Mesenteric fat pad (tissue), 1 donor: ENCODE results near the gene APOBEC3B. TPM values are rescaled to one million over a fixed set of nuclear protein-coding genes. Genes with fewer than 3 reads are reported as not detected.
"Not testable (repeated sequence)": the region's sequence is repeated elsewhere in the genome, so short reads cannot be mapped to it uniquely, and the experiment has no call there.

Source experiments
- DNase-seq: peaks from one replicate; pipeline ENCODE4 v3.0.0-alpha.2; 2020; ENCODE audit warnings: low spot score
- long read RNA-seq: library from polyadenylated mRNA; unstranded; transcript quantifications from one replicate; pipeline ENCODE4 v2.0.0, GENCODE V29; 2020
- total RNA-seq: library from RNA; stranded (reverse); fragmentation: NEBNext Ultra II Directional; extraction: Animal tissue kit (Norgen Biotek cat#: 25700); gene quantifications from one replicate; pipeline ENCODE4 v1.2.1, GENCODE V29; 2021
- donor health status: DM: yes; HTN: yes; CAD: no.

Gene APOBEC3B
- total RNA-seq = 0.58 TPM
- long read RNA-seq = 0 reads

DNA sequence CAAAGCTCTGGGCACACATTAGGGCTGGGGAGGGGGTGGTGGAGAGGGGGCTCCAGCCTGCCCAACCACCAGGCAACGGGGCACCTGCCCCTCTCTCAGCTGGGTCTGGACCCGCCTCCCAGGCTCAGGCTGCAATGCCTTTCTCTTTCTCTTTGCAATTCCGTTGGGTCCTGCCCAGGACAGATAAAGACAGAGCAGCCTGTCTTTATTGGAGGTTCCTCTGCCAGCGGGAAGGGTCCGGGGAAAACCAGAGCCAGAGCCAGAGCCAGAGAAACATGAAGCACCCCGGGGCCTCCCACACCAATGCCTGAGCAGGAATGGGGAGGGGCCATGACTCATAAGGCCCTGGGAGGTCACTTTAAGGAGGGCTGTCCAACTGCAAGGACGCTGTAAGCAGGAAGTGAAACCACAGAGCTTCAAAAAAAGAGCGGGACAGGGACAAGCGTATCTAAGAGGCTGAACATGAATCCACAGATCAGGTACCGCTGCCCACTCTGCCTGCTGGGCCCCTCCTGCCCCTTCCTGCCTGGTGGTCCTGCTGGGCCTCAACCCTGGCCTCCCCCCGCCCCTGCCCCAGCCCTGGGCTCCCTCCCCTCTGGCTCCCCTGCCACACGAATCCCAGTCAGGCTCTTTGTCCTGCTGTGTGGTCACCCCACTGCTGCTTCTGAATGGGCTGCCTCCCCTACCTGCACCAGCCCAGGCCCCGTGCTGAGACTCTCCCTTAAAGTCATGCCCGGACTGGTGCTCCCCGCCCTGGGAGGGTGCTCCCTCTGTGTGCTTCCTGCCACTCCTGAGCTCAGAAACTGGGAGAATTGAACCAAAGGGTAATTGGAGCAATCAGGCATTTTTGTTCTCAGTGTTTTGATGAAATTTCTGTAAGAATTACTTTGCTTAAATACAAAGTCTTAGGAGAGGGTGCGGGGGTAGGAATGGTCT lies at the start of gene APOBEC3B:
APOBEC3B (plus strand) TSS at position 356 of the 936 bp plus-strand sequence; CDS start at position 463, 107 bp downstream.
- no peak for DNase-seq

DNA sequence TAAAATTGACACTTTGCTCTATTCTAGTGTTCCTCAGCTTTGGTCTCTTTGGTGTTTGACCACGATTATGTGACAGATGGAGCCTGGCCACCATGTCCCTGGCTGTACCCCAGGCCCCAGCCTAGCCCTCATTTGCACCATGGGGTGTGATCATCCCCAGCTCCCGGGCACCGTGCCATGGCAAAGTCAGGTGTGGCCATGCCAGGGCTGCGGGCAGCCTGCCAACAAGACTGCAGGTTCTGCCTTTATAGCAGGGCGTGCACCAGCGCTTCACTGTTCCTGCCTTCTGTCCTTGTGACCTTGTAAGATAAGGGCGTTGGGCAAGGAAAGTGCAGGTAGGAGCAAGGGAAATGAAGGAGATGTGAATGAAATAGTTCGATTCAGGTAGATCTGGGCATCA lies 47.1 kb upstream of the APOBEC3B start:
- DNase-seq = no peak

DNA sequence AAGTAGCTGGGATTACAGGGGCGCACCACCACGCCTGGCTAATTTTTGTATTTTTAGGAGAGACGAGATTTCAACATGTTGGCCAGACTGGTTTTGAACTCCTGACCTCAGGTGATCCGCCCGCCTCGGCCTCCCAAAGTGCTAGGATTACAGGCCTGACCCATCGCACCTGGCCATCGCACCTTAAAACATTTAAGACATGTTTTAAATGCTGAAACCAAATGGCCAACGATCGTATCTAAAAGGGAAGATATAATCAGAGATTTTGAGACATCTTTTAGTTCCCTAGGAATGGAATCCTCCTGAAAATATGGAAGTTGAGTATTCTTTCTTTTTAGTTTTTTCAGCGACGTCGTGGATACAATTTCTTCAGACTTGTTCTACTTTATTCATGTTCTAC lies 46.5 kb upstream of the APOBEC3B start:
- DNase-seq = no peak

DNA sequence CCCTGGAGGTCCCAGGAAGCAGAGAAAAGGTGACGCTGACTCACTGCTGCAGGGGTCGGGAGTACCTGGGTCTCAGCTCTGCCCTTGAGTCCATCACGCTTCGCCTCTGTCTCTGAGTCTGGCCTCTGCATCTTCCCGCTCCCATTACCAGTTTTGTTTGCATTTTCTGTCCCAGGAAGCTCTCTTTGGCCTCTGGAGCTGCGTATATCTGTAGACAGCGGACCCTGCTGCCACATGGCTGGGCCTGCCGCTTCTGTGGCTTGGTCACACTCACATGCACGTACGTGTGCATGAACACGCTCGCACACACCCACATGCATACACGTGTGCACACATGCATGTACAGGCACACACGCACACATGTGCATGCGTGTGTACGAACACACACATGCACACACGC lies 45.6 kb upstream of the APOBEC3B start:
- DNase-seq = no peak

DNA sequence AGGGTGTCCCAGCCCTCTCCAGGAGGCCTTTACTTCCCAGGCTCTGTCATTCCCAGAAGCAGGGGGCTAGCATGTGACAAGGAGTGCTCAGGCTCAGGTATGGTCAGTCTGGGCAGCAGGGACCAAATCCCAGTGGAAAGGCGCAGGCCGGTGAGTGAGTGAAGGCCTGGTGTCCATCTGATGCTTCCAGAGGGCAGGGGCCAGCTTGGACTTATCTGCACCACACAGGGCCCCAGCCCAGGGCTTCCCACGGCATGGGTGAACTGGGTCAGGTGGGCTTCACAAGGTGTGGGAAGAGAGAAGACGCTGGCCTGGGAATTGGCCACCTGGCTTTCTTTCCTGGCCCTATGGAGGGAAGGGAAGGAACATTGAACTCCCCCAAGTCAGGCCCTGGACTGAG lies 45.1 kb upstream of the APOBEC3B start:
- no peak for DNase-seq

DNA sequence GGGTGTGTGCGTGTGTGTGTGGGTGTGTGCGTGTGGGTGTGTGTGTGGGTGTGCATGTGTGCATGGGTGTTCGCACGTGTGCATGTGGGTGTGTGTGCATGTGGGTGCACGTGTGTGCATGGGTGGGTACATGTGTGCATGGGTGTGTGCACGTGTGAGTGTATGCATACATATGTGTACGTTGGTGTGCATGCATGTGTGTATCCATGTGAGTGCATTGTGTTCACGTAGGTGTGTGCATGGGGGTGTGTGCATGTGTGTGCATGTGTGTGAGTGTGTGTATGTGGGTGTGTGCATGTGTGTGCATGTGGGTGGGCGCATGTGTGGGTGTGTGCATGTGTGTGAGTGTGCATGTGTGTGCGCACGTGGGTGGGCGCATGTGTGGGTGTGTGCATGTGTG lies 44.6 kb upstream of the APOBEC3B start:
- DNase-seq = no peak

DNA sequence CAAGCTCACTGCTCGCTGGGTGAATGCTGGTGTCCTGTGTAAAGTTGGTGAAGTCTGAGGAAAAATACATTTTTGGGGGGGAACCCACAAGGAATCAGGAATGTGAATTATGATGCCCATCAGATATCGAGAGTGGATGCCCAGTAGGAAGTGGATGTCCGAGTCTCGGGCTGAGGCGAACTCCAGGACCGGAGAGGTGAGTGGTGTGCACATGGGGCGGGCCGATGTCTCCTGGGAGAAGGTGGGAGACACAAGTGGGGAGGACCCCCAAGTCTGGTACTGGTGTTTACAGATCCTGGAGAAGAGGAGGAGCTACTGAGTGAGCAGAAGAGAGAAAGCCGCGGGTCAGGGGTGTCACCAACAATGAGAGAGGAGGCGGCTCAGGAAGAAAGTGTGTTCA lies 43.9 kb upstream of the APOBEC3B start:
- no peak for DNase-seq

DNA sequence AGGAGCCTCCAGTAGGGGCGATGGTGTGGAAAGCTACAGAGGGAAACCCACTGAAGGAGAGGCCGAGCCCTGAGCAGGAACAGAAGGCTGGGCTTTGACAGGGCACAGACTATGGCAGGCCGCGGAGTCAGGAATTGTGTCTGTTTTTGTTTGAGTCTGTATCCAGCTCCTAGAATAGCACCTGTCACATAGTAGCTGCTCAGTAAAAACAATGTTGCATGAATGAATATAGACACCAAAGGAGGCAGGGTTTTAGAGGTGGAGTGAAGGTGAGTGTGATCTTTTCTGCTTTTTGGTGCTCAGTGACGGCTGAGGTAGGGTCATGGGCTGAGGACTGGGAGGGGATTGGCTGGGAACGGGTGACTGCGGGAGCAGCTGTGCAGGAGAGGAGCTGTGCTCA lies 43.2 kb upstream of the APOBEC3B start:
- no peak for DNase-seq

DNA sequence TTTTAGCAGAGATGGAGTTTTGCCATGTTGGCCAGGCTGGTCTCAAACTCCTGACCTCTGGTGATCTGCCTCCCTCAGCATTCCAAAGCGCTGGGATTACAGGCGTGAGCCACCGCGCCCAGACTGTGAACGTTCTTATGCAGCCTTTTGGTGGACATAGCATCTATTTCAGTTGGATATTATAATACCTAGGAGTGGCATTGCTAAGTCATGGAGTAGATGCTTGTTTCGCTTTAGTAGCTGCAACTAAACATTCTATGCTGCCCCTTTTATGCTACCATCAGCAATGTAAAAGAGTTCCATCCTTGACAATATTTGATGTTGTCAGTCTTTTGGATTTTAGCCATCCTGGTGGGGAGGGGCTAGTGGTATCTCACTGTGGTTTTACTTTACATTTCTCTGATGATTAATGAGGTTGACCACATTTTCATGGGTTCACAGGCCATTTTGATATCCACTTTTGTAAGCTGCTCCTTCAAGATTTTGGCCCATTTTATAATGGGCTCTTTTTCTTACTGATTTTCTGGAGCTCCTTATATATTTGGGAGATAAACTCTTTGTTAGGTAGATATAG lies 41.2 kb upstream of the APOBEC3B start:
- DNase-seq = no peak

DNA sequence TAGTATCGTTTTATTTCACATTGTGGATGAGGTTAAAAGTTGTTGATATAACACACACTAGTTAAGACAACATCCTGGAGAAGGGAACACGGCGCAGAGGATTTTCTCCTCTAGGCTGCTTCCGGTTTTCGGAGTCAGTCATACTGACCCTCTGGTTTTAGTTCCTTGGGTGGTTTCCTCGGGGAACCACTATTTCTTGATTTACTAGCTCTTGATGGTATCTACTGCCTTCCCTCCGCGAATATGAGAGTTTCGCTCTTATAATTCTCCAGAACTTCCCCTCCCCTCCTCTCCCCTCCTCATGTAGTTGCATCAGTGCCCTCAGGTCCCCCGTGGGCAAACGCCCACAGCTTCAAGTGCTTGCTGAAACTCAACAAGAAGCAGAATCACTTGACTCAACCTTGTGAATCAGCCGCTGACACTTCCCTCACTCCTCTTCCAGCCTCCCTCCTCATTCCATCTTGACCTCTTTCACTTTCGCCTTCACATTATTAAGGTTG lies 40.6 kb upstream of the APOBEC3B start:
- DNase-seq = no peak

DNA sequence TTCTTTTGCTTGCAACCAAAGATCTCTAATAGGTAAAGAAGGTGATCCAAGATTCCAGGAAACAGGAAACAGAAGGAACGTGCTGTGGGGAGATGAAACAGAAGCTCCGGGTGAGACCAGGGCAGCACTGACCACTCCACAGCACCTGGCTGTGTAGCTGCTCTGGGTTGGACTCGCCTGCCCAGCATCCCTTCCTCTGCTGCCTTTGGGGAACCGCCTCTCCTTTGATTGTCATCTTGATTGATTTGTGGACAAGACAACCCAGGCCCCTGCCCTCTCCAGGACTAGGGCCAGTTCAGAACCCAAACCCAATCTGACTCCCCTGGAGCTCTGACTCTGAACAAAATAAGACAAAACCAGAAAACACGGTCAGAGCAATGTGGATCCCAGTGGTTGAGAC lies 39.4 kb upstream of the APOBEC3B start:
- no peak for DNase-seq

DNA sequence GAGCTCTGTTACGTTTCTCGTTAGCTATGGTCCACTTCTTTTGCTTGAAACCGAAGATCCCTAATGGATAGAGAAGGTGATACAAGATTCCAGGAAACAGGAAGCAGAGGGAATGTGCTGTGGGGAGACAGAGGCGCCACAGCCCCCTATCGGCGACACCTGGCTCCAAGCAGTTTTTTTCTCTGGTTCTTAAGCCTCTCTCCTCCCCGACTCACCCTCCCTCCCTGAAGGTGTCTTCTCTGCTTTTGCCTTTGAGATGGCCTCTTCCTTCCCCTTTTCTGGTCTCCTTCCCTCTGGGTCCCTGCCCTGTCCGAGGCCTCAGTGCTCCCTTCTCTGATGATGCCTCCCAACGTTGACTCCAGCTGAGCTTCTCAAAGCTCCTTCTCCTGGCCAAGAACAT lies 38.9 kb upstream of the APOBEC3B start:
- no peak for DNase-seq

DNA sequence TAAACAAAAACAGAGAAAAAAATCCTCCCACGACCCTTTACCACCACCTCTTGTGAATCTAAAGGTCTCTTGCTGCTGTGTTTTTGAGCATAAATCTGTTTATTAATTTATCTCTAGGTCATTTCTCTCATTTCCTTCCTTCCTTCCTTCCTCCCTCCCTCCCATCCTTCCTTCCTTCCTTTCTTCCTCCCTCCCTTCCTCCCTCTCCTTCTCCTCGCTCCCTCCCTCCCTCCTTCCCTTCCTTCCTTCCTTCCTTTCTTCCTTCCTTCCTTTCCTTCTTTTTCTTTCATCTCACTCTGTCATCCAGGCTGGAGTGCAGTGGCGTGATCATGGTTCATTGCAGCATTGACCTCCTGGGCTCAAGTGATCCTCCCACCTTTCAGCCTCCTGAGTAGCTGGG lies 38.3 kb upstream of the APOBEC3B start:
- no peak for DNase-seq

DNA sequence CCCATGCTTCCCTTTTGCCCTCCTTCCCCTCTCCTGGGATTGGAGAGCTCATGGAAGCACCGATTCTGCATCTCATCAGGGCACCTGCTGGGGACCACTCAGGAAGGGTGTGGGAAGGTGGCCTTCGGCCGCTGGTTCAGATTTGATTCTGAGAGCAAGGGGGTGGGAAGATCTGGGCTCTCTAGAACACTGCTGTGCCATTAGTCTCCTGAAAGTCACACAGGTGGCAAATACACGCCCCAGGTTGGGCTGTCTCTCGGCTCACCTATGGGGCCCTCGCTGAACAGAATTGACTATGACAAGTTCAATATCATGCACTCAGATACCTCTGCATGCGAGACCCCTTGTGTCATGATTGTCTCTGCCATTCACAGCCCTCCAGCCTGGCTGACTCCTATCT lies 37.5 kb upstream of the APOBEC3B start:
- DNase-seq = no peak

DNA sequence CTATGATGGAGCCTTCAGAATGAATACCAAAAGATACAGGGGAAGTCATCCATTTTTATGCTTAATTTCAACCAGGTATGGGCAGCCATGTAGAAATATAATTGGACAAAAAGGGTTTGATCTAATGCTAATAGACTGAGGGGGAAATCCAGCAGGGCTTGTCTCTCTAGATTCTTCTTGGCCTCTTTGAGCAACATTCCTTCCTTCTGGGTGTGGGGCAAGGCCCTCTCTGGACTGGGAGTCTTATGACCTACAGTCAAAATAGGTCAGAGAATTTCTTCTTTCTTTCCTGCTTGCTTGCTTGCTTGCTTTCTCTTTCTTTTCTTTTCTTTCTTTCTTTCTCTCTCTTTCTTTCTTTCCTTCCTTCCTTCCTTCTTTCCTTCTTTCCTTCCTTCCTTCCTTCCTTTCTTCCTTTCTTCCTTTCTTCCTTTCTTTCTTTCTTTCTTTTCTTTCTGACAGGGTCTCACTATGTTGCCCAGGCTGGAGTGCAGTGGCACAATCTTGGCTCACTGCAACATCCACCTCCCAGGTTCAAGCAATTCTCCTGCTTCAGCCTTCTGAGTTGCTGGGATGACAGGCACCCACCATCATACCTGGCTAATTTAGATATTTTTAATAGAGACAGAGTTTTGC lies 36.3 kb upstream of the APOBEC3B start:
- not testable (repeated sequence) for DNase-seq

DNA sequence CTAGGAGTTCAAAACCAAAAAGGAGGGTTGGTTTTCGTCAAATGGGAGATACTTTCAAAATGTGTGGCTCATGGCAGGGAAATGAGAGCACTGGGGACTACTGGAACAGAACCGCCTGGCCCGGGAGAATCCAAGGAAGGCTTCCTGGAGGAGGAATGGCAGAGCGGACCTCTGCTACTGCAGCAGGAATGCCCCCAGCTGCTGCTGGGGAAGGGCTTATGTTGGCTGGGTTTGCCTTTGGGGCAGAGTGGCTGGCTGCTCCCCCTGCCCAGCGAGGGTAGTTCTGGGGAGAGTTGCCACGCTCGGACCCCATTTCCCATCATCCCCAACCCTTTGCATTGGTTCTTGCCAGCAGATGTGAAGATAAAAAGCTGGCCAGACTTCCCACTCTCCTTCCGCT lies 35.4 kb upstream of the APOBEC3B start:
- no peak for DNase-seq

DNA sequence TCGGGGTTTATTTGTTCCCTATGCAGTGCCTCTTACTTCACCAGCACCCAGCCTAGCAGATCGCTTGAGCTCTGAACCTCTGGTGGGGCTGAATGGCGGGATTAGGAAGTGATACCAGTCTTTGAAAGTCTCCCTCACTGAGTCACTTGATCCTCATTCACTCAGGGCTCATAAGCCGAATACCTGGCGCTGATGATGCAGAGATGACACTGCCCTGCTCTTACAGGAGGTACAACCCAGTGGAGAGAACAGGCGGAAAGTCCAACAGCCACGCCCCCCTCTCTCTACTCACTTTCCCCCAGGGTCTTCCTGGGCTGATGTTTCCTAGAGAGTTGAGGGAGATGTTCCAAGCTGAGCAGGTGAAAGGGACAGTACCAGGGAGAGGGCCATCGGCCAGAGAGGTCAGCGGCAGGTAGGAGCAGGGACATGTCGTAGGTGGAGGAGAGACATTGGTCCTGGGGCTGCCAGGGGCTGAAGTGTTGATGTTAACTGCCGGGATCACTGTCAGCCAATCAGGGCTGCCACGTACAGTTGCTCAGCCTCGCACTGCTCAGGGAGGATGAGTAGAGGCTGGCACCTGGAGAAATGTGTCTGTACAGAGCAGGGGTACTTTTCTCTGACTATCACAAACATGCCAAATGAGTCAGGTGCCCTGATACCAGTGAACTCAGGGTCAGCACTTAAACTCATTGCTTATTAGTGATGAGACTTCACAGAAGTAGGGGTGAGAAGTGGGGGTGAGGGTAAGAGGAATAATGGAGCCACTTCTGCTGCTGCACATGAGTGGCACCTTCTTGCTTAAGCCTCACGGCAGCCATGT lies 34.6 kb upstream of the APOBEC3B start:
- no peak for DNase-seq

DNA sequence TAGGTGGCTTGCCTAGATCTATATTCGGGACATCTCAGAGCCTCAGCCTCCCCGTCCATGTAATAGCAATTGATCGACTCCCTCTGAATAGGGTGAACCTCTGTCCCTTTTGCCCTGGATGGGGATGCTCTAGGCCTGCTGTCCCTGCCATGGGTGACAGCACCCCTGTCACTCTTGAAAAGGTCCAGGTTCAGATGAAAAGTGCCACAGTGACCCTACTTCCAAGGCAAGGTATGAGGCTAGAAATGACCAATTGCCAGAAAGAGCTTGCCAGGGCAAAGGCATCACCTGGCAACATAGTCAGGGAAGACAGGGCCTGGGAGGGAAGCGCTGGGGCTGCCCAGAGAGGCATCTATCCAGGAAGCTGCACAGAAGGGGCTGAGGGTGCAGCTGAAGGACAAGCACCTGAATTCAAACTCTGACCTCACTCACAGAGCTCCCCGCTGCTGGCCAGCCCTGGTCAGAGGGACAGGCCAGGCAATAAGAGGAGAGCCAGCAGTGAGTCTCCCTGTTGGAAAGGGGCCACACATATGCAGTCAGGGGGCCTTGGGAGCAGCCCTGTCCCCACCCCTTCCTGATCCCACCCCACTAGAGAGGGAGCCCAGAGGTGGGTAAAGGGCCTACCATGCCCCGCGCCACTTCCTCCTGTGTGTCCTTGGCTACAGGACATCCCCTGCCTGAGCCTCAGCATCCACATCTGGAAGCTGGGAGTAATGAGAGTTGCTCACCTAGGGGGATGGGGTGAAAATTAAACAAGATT lies 33.8 kb upstream of the APOBEC3B start:
- DNase-seq = no peak

DNA sequence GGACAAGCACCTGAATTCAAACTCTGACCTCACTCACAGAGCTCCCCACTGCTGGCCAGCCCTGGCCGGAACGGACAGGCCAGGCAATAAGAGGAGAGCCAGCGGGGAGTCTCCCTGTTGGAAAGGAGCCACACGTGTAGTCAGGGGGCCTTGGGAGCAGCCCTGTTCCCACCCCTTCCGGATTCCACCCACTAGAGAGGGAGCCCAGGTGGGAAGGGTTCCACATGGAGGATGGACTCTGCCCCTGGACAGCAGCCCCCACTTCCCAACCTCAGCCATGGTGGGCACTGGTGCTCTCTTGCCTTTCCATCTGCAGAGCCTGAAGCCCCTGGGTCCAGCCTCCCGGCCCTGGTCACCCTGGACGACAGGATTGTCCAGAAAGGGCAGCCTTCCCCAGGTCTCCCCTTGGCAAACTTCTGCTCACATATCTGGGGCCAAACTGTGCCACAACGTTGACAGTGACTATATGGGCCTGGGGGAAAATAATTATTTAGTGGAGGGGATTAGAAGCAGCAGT lies 32.2 kb upstream of the APOBEC3B start:
- DNase-seq = no peak
